ENCODE measurements around the gene GOLGA8B. TPM values are rescaled to one million over a fixed set of nuclear protein-coding genes. Genes with fewer than 3 reads are reported as not detected.

Gene GOLGA8B
- total and polyA plus RNA-seq, 2 experiments from 2014 or later: 38.7 to 45.8 TPM

GRCh38 chr15:34608517-34608916 is 25.1 kb upstream of the GOLGA8B start:
- Histone ChIP-seq H2AFZ (no peak overlapping the region), H3K4me3 (no peak overlapping the region), H3K9me3 (ENCODE audit: low read depth) (no peaks in the 10 kb centered on the region), H4K20me1 (ENCODE audit: insufficient read depth, poor library complexity, severe bottlenecking) (no peaks in the 10 kb centered on the region), H3K36me3 (replicated peaks; ENCODE audit: insufficient read depth, low read depth) (no peaks in the 10 kb centered on the region), H3K4me1 (ENCODE audit: insufficient read depth) (no peaks in the 10 kb centered on the region), H3K9me2 (replicated peaks; ENCODE audit: insufficient read depth) (no peaks in the 10 kb centered on the region), H3K27ac (no peak overlapping the region), H3K4me2 (no peak overlapping the region), H3K27me3 (peaks cover 3% of the 10 kb centered on the region), H3K79me2 (no peaks in the 10 kb centered on the region)
- TF ChIP-seq EZH2phosphoT487 (IDR thresholded peaks at IDR 0.05; ENCODE audit: low read depth, severe bottlenecking, unreplicated experiment): no peak
- TF ChIP-seq, protein P1, sequence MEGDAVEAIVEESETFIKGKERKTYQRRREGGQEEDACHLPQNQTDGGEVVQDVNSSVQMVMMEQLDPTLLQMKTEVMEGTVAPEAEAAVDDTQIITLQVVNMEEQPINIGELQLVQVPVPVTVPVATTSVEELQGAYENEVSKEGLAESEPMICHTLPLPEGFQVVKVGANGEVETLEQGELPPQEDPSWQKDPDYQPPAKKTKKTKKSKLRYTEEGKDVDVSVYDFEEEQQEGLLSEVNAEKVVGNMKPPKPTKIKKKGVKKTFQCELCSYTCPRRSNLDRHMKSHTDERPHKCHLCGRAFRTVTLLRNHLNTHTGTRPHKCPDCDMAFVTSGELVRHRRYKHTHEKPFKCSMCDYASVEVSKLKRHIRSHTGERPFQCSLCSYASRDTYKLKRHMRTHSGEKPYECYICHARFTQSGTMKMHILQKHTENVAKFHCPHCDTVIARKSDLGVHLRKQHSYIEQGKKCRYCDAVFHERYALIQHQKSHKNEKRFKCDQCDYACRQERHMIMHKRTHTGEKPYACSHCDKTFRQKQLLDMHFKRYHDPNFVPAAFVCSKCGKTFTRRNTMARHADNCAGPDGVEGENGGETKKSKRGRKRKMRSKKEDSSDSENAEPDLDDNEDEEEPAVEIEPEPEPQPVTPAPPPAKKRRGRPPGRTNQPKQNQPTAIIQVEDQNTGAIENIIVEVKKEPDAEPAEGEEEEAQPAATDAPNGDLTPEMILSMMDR (IDR thresholded peaks at IDR 0.05; ENCODE audit: poor library complexity): no peak
- no peak for TF ChIP-seq EZH2 (IDR thresholded peaks at IDR 0.05; ENCODE audit: borderline replicate concordance)
- DNase-seq (ENCODE audit: low spot score): no peak
- 56% methylated on average over 1 of the region's 1 CpG for WGBS (ENCODE audit: low lambda C conversion rate, missing lambda C conversion rate)

GRCh38 chr15:34607832-34608231 is 24.4 kb upstream of the GOLGA8B start:
- peaks cover 7% of the 10 kb centered on the region for H3K27me3 ChIP-seq
- no peaks in the 10 kb centered on the region for H3K4me1 ChIP-seq (ENCODE audit: insufficient read depth)
- DNase-seq (ENCODE audit: low spot score): no peak
- H4K20me1 ChIP-seq (ENCODE audit: insufficient read depth, poor library complexity, severe bottlenecking): no peaks in the 10 kb centered on the region
- no peaks in the 10 kb centered on the region for H3K79me2 ChIP-seq
- H3K4me2 ChIP-seq: no peak overlapping the region
- H3K4me3 ChIP-seq: no peak overlapping the region
- H3K9me2 ChIP-seq (replicated peaks; ENCODE audit: insufficient read depth): no peaks in the 10 kb centered on the region
- H2AFZ ChIP-seq: no peak overlapping the region
- H3K27ac ChIP-seq: no peak overlapping the region
- no peaks in the 10 kb centered on the region for H3K36me3 ChIP-seq (replicated peaks; ENCODE audit: insufficient read depth, low read depth)
- no peaks in the 10 kb centered on the region for H3K9me3 ChIP-seq (ENCODE audit: low read depth)
- TF ChIP-seq EZH2phosphoT487 (IDR thresholded peaks at IDR 0.05; ENCODE audit: low read depth, severe bottlenecking, unreplicated experiment) (no peak), EZH2 (IDR thresholded peaks at IDR 0.05; ENCODE audit: borderline replicate concordance) (no peak)
- TF ChIP-seq, protein P1 (IDR thresholded peaks at IDR 0.05; ENCODE audit: poor library complexity): no peak

DNA sequence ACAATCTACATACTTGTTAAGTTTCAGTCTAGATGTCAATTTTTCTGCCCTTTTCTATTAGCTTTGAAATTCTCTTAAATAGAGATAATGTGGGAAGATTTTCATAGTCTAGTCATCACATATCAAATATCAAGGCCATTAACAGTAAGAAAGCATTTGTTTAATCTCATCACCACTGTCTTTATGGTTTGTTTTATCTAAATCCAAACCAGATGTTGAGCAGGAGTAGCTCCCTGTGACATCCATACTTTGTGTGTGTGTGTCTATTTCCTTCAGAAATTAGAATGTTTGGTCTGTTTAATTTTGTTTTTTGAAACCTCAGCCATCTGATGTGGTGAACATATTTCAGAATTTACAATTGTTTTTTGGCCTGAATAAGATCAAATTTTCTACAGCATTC is 23.1 kb upstream of the GOLGA8B start:
- Histone ChIP-seq H2AFZ (no peak overlapping the region), H3K9me2 (replicated peaks; ENCODE audit: insufficient read depth) (no peaks in the 10 kb centered on the region), H3K9me3 (ENCODE audit: low read depth) (no peaks in the 10 kb centered on the region), H3K79me2 (no peaks in the 10 kb centered on the region), H3K4me2 (no peak overlapping the region), H3K4me1 (ENCODE audit: insufficient read depth) (no peaks in the 10 kb centered on the region), H3K27me3 (peaks cover 15% of the 10 kb centered on the region), H3K4me3 (no peak overlapping the region), H4K20me1 (ENCODE audit: insufficient read depth, poor library complexity, severe bottlenecking) (no peaks in the 10 kb centered on the region), H3K36me3 (replicated peaks; ENCODE audit: insufficient read depth, low read depth) (no peaks in the 10 kb centered on the region), H3K27ac (no peak overlapping the region)
- TF ChIP-seq, protein P1 (IDR thresholded peaks at IDR 0.05; ENCODE audit: poor library complexity): no peak
- TF ChIP-seq EZH2 (IDR thresholded peaks at IDR 0.05; ENCODE audit: borderline replicate concordance) (no peak), EZH2phosphoT487 (IDR thresholded peaks at IDR 0.05; ENCODE audit: low read depth, severe bottlenecking, unreplicated experiment) (no peak)
- DNase-seq (ENCODE audit: low spot score): no peak

GRCh38 chr15:34606131-34606530 is 22.7 kb upstream of the GOLGA8B start:
- no peak for DNase-seq (ENCODE audit: low spot score)
- no peak overlapping the region for H3K4me3 ChIP-seq
- H3K9me3 ChIP-seq (ENCODE audit: low read depth): no peaks in the 10 kb centered on the region
- no peaks in the 10 kb centered on the region for H3K79me2 ChIP-seq
- no peaks in the 10 kb centered on the region for H3K36me3 ChIP-seq (replicated peaks; ENCODE audit: insufficient read depth, low read depth)
- no peaks in the 10 kb centered on the region for H3K9me2 ChIP-seq (replicated peaks; ENCODE audit: insufficient read depth)
- H3K27me3 ChIP-seq: peaks cover 15% of the 10 kb centered on the region
- H2AFZ ChIP-seq: no peak overlapping the region
- H4K20me1 ChIP-seq (ENCODE audit: insufficient read depth, poor library complexity, severe bottlenecking): no peaks in the 10 kb centered on the region
- TF ChIP-seq, protein P1 (IDR thresholded peaks at IDR 0.05; ENCODE audit: poor library complexity): no peak
- TF ChIP-seq EZH2 (IDR thresholded peaks at IDR 0.05; ENCODE audit: borderline replicate concordance) (no peak), EZH2phosphoT487 (IDR thresholded peaks at IDR 0.05; ENCODE audit: low read depth, severe bottlenecking, unreplicated experiment) (no peak)
- H3K4me1 ChIP-seq (ENCODE audit: insufficient read depth): no peaks in the 10 kb centered on the region
- H3K27ac ChIP-seq: no peak overlapping the region
- H3K4me2 ChIP-seq: no peak overlapping the region
